GM19463 (cell line): ENCODE measurements around the gene PPARG.

Source experiments
- ATAC-seq: cut with Tn5 transposase; IDR thresholded peaks from one replicate; pipeline ENCODE4 v1.9.1; 2021; ENCODE audit warnings: mild to moderate bottlenecking, moderate library complexity; ENCODE audit not compliant: unreplicated experiment

Gene PPARG

GRCh38 chr3:12308517-12308916 is 19.6 kb downstream of the PPARG start:
- ATAC-seq: no peak

- no peak for ATAC-seq
Measured at GRCh38 chr3:12309716-12310115, 20.8 kb downstream of the PPARG start.

- ATAC-seq: no peak
Measured at GRCh38 chr3:12312010-12312409, 23.1 kb downstream of the PPARG start.

GRCh38 chr3:12313519-12313918 is 24.6 kb downstream of the PPARG start:
- ATAC-seq: no peak

GRCh38 chr3:12316253-12316652 is 27.4 kb downstream of the PPARG start:
- no peak for ATAC-seq

- peak; percentile 85 for ATAC-seq
Measured at GRCh38 chr3:12316729-12317351, 28.0 kb downstream of the PPARG start.

GRCh38 chr3:12317914-12318313 is 29.0 kb downstream of the PPARG start:
- no peak for ATAC-seq

- no peak for ATAC-seq
Measured at GRCh38 chr3:12318758-12319621, 30.1 kb downstream of the PPARG start.

- no peak for ATAC-seq
Measured at GRCh38 chr3:12321015-12321414, 32.1 kb downstream of the PPARG start.

- no peak for ATAC-seq
Measured at GRCh38 chr3:12323237-12323636, 34.4 kb downstream of the PPARG start.

GRCh38 chr3:12325586-12326515 is 37.0 kb downstream of the PPARG start:
- no peak for ATAC-seq

- no peak for ATAC-seq
Measured at GRCh38 chr3:12327021-12327420, 38.2 kb downstream of the PPARG start.

- ATAC-seq: no peak
Measured at GRCh38 chr3:12328132-12328836, 39.4 kb downstream of the PPARG start.

GRCh38 chr3:12328837-12329462 is 40.1 kb downstream of the PPARG start:
- no peak for ATAC-seq

- ATAC-seq: no peak
Measured at GRCh38 chr3:12334786-12335185, 45.9 kb downstream of the PPARG start.

GRCh38 chr3:12335421-12335820 is 46.6 kb downstream of the PPARG start:
- no peak for ATAC-seq

GRCh38 chr3:12336099-12336498 is 47.2 kb downstream of the PPARG start:
- no peak for ATAC-seq

GRCh38 chr3:12338595-12339546 is 50.0 kb downstream of the PPARG start:
- ATAC-seq: no peak
